Hypothalamus (tissue), 51 donors: Measurements from ENCODE around the gene SLC12A7.
A peak's percentile ranks its signal among the peaks of the same experiment; 100 is the strongest.

Source experiments
- DNase-seq, 51 donors: peaks; one replicate each; lab custom pipeline; 2025; lab: John Stamatoyannopoulos, UW

Gene SLC12A7

GRCh38 chr5:1013948-1014301 lies 97.9 kb downstream of the SLC12A7 start:
- DNase-seq: no peak

GRCh38 chr5:1013238-1013947 lies 98.5 kb downstream of the SLC12A7 start:
- no peak for DNase-seq

GRCh38 chr5:1012900-1013237 lies 99.0 kb downstream of the SLC12A7 start:
- DNase-seq: no peak

GRCh38 chr5:1012313-1012841 lies 99.5 kb downstream of the SLC12A7 start:
- no peak for DNase-seq

GRCh38 chr5:1011741-1012312 lies 100.0 kb downstream of the SLC12A7 start:
- DNase-seq: no peak

GRCh38 chr5:1011226-1011631 lies 100.6 kb downstream of the SLC12A7 start:
- DNase-seq: no peak

- DNase-seq: no peak
Observed at GRCh38 chr5:1010641-1011046, 101.2 kb downstream of the SLC12A7 start.

GRCh38 chr5:1010181-1010510 lies 101.7 kb downstream of the SLC12A7 start:
- DNase-seq: no peak

- no peak for DNase-seq
Observed at GRCh38 chr5:1009359-1010180, 102.3 kb downstream of the SLC12A7 start.

GRCh38 chr5:1008451-1009358 lies 103.2 kb downstream of the SLC12A7 start, which contains the start of gene NKD2:
NKD2 (plus strand) TSS chr5:1008802; CDS start chr5:1009058, 256 bp downstream.
- DNase-seq: peak in 2 of 51 donors; percentile 17 to 27

GRCh38 chr5:1007681-1008450 lies 104.0 kb downstream of the SLC12A7 start:
- no peak for DNase-seq

- no peak for DNase-seq
Observed at GRCh38 chr5:1007221-1007680, 104.6 kb downstream of the SLC12A7 start.

GRCh38 chr5:1006656-1007071 lies 105.2 kb downstream of the SLC12A7 start:
- DNase-seq: no peak

GRCh38 chr5:1005904-1006655 lies 105.8 kb downstream of the SLC12A7 start:
- no peak for DNase-seq

- no peak for DNase-seq
Observed at GRCh38 chr5:1005249-1005851, 106.5 kb downstream of the SLC12A7 start.

GRCh38 chr5:1004461-1005248 lies 107.2 kb downstream of the SLC12A7 start:
- DNase-seq: peak in 17 of 51 donors; percentile 12 to 53 (median 27)

- no peak for DNase-seq
Observed at GRCh38 chr5:1003296-1003937, 108.4 kb downstream of the SLC12A7 start.
